Osteoblast (primary cell): ENCODE measurements around the gene CUL3. TPM values are rescaled to one million over a fixed set of nuclear protein-coding genes. Genes with fewer than 3 reads are reported as not detected.

Source experiments
- DNase-seq: peaks from one replicate; pipeline ENCODE4 v3.0.0; 2011; ENCODE audit warnings: low spot score, mixed read lengths; ENCODE audit not compliant: insufficient read length; ENCODE audit errors: missing footprints
- H2AFZ ChIP-seq: 2 replicates; pipeline ENCODE4 v1.6.0; 2011; ENCODE audit warnings: mild to moderate bottlenecking, low read length
- H3K27ac ChIP-seq: 2 replicates; pipeline ENCODE4 v1.5.1; 2011; ENCODE audit warnings: mild to moderate bottlenecking, low read depth, low read length, moderate library complexity
- H3K27me3 ChIP-seq: 2 replicates; pipeline ENCODE4 v1.6.0; 2012; ENCODE audit warnings: mild to moderate bottlenecking, control low read depth, inconsistent platforms, low read length, moderate library complexity; ENCODE audit not compliant: insufficient read depth
- H3K36me3 ChIP-seq: 2 replicates; pipeline ENCODE4 v1.5.1; 2011; ENCODE audit warnings: mild to moderate bottlenecking, low read length, control low read depth, moderate library complexity; ENCODE audit not compliant: insufficient read depth
- H3K4me1 ChIP-seq: 2 replicates; pipeline ENCODE4 v1.5.1; 2011; ENCODE audit warnings: mild to moderate bottlenecking, low read length, control low read depth, moderate library complexity; ENCODE audit not compliant: insufficient read depth
- H3K4me2 ChIP-seq: 2 replicates; pipeline ENCODE4 v1.6.0; 2011; ENCODE audit warnings: mild to moderate bottlenecking, low read length; ENCODE audit not compliant: insufficient read depth
- H3K4me3 ChIP-seq: fragments of 200-600 bp; sonication (generic); 3 replicates; pipeline ENCODE4 v1.5.1; 2012; ENCODE audit warnings: mild to moderate bottlenecking, low read length, inconsistent platforms; ENCODE audit not compliant: insufficient read depth
- H3K79me2 ChIP-seq: 2 replicates; pipeline ENCODE4 v1.6.0; 2012; ENCODE audit warnings: mild to moderate bottlenecking, low read length, control low read depth, inconsistent platforms; ENCODE audit not compliant: insufficient read depth
- H3K9me3 ChIP-seq: 2 replicates; pipeline ENCODE4 v1.5.1; 2011; ENCODE audit warnings: low read depth, low read length, control low read depth
- H4K20me1 ChIP-seq: 2 replicates; pipeline ENCODE4 v1.6.0; 2012; ENCODE audit warnings: mild to moderate bottlenecking, low read length, control low read depth; ENCODE audit not compliant: insufficient read depth
- total RNA-seq: library from RNA; depleted of rRNA; stranded (reverse); fragments of >200 nt; gene quantifications from 2 replicates; pipeline ENCODE4 v1.2.3, GENCODE V29; 2012
- TF ChIP-seq, protein P1 (sequence below): IDR thresholded peaks from 2 replicates; pipeline ENCODE4 v1.5.1; 2011; ENCODE audit warnings: mild to moderate bottlenecking, low read depth, low read length, moderate library complexity; ENCODE audit errors: extremely low read depth

Gene CUL3
- total RNA-seq, 1 donor, result 64.4 TPM

GRCh38 chr2:224442071-224442967 is 142.8 kb downstream of the CUL3 start:
- Histone ChIP-seq H3K9me3 (no peaks in the 10 kb centered on the region), H3K27ac (no peak overlapping the region), H3K4me3 (peak overlapping the region; percentile 80), H3K36me3 (no peaks in the 10 kb centered on the region), H3K4me2 (peak overlapping the region; percentile 82), H3K4me1 (no peaks in the 10 kb centered on the region), H3K27me3 (peaks cover 12% of the 10 kb centered on the region), H2AFZ (peak overlapping the region; percentile 93), H3K79me2 (no peaks in the 10 kb centered on the region), H4K20me1 (no peaks in the 10 kb centered on the region)
- peak; percentile 86 for DNase-seq
- TF ChIP-seq, protein P1, sequence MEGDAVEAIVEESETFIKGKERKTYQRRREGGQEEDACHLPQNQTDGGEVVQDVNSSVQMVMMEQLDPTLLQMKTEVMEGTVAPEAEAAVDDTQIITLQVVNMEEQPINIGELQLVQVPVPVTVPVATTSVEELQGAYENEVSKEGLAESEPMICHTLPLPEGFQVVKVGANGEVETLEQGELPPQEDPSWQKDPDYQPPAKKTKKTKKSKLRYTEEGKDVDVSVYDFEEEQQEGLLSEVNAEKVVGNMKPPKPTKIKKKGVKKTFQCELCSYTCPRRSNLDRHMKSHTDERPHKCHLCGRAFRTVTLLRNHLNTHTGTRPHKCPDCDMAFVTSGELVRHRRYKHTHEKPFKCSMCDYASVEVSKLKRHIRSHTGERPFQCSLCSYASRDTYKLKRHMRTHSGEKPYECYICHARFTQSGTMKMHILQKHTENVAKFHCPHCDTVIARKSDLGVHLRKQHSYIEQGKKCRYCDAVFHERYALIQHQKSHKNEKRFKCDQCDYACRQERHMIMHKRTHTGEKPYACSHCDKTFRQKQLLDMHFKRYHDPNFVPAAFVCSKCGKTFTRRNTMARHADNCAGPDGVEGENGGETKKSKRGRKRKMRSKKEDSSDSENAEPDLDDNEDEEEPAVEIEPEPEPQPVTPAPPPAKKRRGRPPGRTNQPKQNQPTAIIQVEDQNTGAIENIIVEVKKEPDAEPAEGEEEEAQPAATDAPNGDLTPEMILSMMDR, result no peak

- no peaks in the 10 kb centered on the region for H3K4me1 ChIP-seq
- H2AFZ ChIP-seq, result no peak overlapping the region
- no peaks in the 10 kb centered on the region for H4K20me1 ChIP-seq
- TF ChIP-seq, protein P1, result no peak
- H3K27ac ChIP-seq, result no peak overlapping the region
- DNase-seq, result no peak
- H3K9me3 ChIP-seq, result no peaks in the 10 kb centered on the region
- no peak overlapping the region for H3K4me2 ChIP-seq
- H3K36me3 ChIP-seq, result no peaks in the 10 kb centered on the region
- peaks cover 12% of the 10 kb centered on the region for H3K27me3 ChIP-seq
- no peak overlapping the region for H3K4me3 ChIP-seq
- H3K79me2 ChIP-seq, result no peaks in the 10 kb centered on the region
Observed at GRCh38 chr2:224440988-224441387, 144.2 kb downstream of the CUL3 start.

DNA sequence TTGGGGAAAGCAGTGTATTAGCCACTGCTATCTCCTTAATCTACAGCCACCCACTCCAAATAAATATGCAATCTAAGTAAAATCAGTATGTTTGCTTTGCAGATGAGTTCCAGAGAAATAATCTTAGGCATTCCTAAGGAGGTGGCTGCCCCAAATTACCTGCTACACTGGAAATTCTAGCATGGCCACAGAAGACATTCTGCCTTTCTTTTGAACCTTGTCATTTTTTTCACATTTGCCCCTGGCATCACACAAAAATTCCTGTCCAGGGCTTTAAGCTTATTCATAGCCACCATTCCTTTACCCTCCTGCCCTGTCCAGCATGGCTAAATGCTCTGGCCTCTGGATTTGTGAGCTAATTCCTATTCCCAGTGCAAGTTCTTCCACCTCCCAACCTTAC is 146.4 kb downstream of the CUL3 start:
- no peaks in the 10 kb centered on the region for H3K9me3 ChIP-seq
- H3K27ac ChIP-seq, result no peak overlapping the region
- H3K4me2 ChIP-seq, result no peak overlapping the region
- TF ChIP-seq, protein P1, result no peak
- no peaks in the 10 kb centered on the region for H3K79me2 ChIP-seq
- H3K27me3 ChIP-seq, result peaks cover 6% of the 10 kb centered on the region
- H3K36me3 ChIP-seq, result no peaks in the 10 kb centered on the region
- no peaks in the 10 kb centered on the region for H3K4me1 ChIP-seq
- H2AFZ ChIP-seq, result no peak overlapping the region
- no peak for DNase-seq
- H3K4me3 ChIP-seq, result no peak overlapping the region
- H4K20me1 ChIP-seq, result no peaks in the 10 kb centered on the region

- H3K36me3 ChIP-seq, result no peaks in the 10 kb centered on the region
- no peaks in the 10 kb centered on the region for H3K79me2 ChIP-seq
- H4K20me1 ChIP-seq, result no peaks in the 10 kb centered on the region
- no peak overlapping the region for H3K27ac ChIP-seq
- no peak for DNase-seq
- no peak overlapping the region for H3K4me3 ChIP-seq
- peaks cover 5% of the 10 kb centered on the region for H3K27me3 ChIP-seq
- H2AFZ ChIP-seq, result no peak overlapping the region
- H3K4me1 ChIP-seq, result no peaks in the 10 kb centered on the region
- TF ChIP-seq, protein P1, result no peak
- no peaks in the 10 kb centered on the region for H3K9me3 ChIP-seq
- no peak overlapping the region for H3K4me2 ChIP-seq
Observed at GRCh38 chr2:224436634-224437033, 148.5 kb downstream of the CUL3 start.
